Heart right ventricle (tissue), 16 donors: Measurements from ENCODE around the gene MBNL1. TPM values are rescaled to one million over a fixed set of nuclear protein-coding genes. Genes with fewer than 3 reads are reported as not detected.

Experiments
- ATAC-seq, 8 donors: fragments of 200-7000 bp; cut with Tn5 transposase; one replicate each; pipeline ENCODE4 v1.9.1; 2020; ENCODE audit warnings: mild to moderate bottlenecking in 8 of 8, moderate library complexity in 8 of 8, moderate number of reproducible peaks in 1 of 8
- DNase-seq, 2 donors: peaks; one replicate each; pipeline ENCODE4 v3.0.0-alpha.2; 2020
- H3K27ac ChIP-seq, 10 donors: fragments of 200-600 bp; sonication (generic) in 2 of 10; one replicate each; pipeline versions ENCODE4 v1.5.0 to v1.8.0; 2020 to 2022; ENCODE audit warnings: mild to moderate bottlenecking in 3 of 10
- H3K27me3 ChIP-seq, 7 donors: fragments of 200-600 bp; one replicate each; pipeline ENCODE4 v1.8.0; 2021 to 2022; ENCODE audit warnings: mild to moderate bottlenecking in 2 of 7
- H3K36me3 ChIP-seq, 9 donors: fragments of 200-600 bp; sonication (generic) in 1 of 9; one replicate each; pipeline versions ENCODE4 v1.5.0 to v1.8.0; 2020 to 2022; ENCODE audit warnings: mild to moderate bottlenecking in 2 of 9
- H3K4me1 ChIP-seq, 9 donors: fragments of 200-600 bp; sonication (generic) in 1 of 9; one replicate each; pipeline versions ENCODE4 v1.5.0 to v1.8.0; 2020 to 2022; ENCODE audit warnings: mild to moderate bottlenecking in 4 of 9
- H3K4me3 ChIP-seq, 10 donors: fragments of 200-600 bp; sonication (generic) in 2 of 10; one replicate each; pipeline versions ENCODE4 v1.5.0 to v1.8.0; 2020 to 2022; ENCODE audit warnings: mild to moderate bottlenecking in 7 of 10, moderate library complexity in 2 of 10
- H3K9me3 ChIP-seq, 11 donors: fragments of 200-600 bp in 10 of 11; sonication (generic) in 2 of 11; one replicate each; pipeline versions ENCODE4 v1.5.0 to v1.8.0; 2013 to 2022; ENCODE audit warnings: mild to moderate bottlenecking in 2 of 11, control low read depth in 1 of 11, moderate library complexity in 1 of 11
- CTCF ChIP-seq, 9 donors: fragments of 200-600 bp; sonication (generic) in 2 of 9; IDR thresholded peaks; one replicate each; pipeline versions ENCODE4 v1.5.0 to v1.8.0; 2021 to 2022; ENCODE audit warnings: antibody characterized with exemption in 9 of 9, mild to moderate bottlenecking in 5 of 9, moderate library complexity in 1 of 9
- WGBS, 2 donors: extraction: QIAGEN DNeasy Blood & Tissue Kit; methylation state at CpG; one replicate each; pipeline ENCODE4 v1.1.7; 2013; ENCODE audit warnings: inconsistent platforms in 1 of 2; 5-methylcytosine and 5-hydroxymethylcytosine counted together
- intact Hi-C, 10 donors: fragments of 100-400 bp; cut with DNase I; formaldehyde crosslinking; loops; one replicate each; pipeline versions ENCODE4 v1.11.1 to v1.14.2; 2022
- polyA plus RNA-seq, 2 donors: library from polyadenylated mRNA; stranded (reverse); fragments of 200-250 nt; gene quantifications; one replicate each; pipeline ENCODE4 v1.2.3, GENCODE V29; 2013
- total RNA-seq, 10 donors: library from RNA; stranded (reverse); fragmentation: NEBNext Ultra II Directional in 3 of 10; extraction: Animal tissue kit (Norgen Biotek cat#: 25700) in 3 of 10; gene quantifications; one replicate each; pipeline versions ENCODE4 v1.2.1 to v1.2.4, GENCODE V29; 2021 to 2023
- donor health status: Arrhythmogenic right ventricular cardiomyopathy.
- donor health status: ischemic (EF 13 %, LVEDD 7.1; RV severe dilation, severe dysfunction).
- donor health status: healthy with polysubstance abuse.
- donor health status: DM: no; HTN: yes; CAD: no.
- donor health status: DM: no; HTN: no; CAD: no.
- donor health status: ischemic (EF 25% LVEDD 6.9; RV normal size, moderate dysfunction).
- donor health status: ischemic (EF 25% LVEDD 5.7; RV mildly dilated, moderate dysfunction).
- donor health status: healthy.
- donor health status: DM: yes; HTN: yes; CAD: no.
- donor health status: Ischemic cardiomyopathy.
- donor health status: ischemic (EF 35%, LVEDD 5.7; RV mildly dilated, moderate dysfunction).
- donor health status: nonischemic (EF 11% LVEDD 7.7; RV severe dilation, severe dysfunction).
- donor health status: DM: yes; HTN: yes; CAD: no.
- donor health status: PGD.
- donor health status: ischemic (EF 29% LVEDD 5.4; RV normal size, mild dysfunction).
- donor health status: nonischemic (EF 23%, LVEDD 6.1; RV moderate dilation, normal function).

MBNL1 gene
- total and polyA plus RNA-seq, 12 donors, result 33.1 to 236 (median 189) TPM

DNA sequence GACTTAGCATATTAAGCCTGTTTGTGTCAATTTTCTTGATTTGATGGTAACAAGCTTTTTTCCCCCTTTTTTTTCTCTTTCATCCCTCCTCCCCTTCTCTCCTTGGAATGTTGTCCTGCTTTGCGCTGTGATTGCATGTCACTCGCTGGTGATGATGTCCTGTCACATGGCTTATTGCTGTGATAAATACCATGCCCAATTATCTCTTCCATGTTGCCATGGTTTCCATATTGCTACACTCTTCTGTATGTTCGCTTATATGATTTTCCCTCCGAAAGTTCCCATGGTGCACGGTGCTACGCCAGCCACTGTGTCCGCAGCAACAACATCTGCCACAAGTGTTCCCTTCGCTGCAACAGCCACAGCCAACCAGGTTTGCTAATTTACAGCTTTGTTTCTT lies 187.3 kb downstream of the MBNL1 start:
- H3K4me1 ChIP-seq, result peaks cover 0 to 28% (median 9%) of the 10 kb centered on the region in 9 donors
- no peak for ATAC-seq
- WGBS, 2 donors, result 97 to 99% methylated on average over 8 of the region's 8 CpGs
- DNase-seq, result no peak
- H3K27ac ChIP-seq, result no peak overlapping the region
- H3K27me3 ChIP-seq, result no peaks in the 10 kb centered on the region
- intact Hi-C loops, result no loop called here
- no peak for TF ChIP-seq CTCF (IDR thresholded peaks at IDR 0.05)
- H3K36me3 ChIP-seq, result peaks cover 0 to 99% (median 34%) of the 10 kb centered on the region in 9 donors
- H3K9me3 ChIP-seq, result no peaks in the 10 kb centered on the region
- H3K4me3 ChIP-seq, result no peak overlapping the region

- H3K9me3 ChIP-seq, result no peaks in the 10 kb centered on the region
- H3K27ac ChIP-seq, result no peak overlapping the region
- H3K27me3 ChIP-seq, result no peaks in the 10 kb centered on the region
- ATAC-seq, result peak in 1 of 8 donors; percentile 15
- peaks cover 0 to 99% (median 31%) of the 10 kb centered on the region in 9 donors for H3K36me3 ChIP-seq
- 84 to 88% methylated on average over 7 of the region's 7 CpGs for WGBS, 2 donors
- peaks cover 0 to 40% (median 9%) of the 10 kb centered on the region in 9 donors for H3K4me1 ChIP-seq
- intact Hi-C loops, result no loop called here
- no peak for TF ChIP-seq CTCF (IDR thresholded peaks at IDR 0.05)
- H3K4me3 ChIP-seq, result no peak overlapping the region
- DNase-seq, result no peak
Observed at GRCh38 chr3:152457500-152458375, 189.0 kb downstream of the MBNL1 start.

DNA sequence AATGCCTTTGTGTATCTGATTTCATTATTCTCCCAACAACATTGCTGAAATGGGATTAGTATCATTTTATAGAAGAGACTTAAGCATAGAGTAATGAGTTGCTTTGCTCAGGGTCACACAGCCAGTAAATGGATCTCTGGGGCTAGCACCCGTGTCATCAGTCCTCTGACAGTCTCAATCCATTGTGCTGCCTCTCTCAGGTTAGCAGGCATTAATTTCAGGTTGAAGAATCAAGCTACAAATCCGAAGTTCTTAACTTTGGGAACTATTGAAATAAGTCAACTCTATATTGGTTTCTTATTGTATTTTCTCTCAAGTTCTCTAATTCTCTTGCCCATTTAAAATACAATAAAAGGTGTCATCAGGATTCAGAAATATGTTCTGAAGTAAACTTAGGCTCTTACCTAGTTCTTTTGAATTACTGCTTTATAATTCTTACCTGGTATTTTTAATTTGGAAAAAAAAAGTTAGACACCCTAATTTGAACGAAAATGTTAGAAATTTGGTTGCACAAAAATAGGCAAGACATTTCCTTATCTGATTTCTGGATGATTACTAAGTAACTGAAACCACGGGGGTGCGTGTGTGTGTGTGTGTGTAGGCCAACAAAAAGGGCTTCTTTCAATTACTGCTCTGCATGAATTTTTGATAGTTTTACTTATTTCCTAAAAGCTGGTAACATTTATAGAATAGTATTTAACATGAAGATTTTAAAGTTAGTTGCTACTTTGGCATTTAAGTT lies 189.8 kb downstream of the MBNL1 start:
- whole genome bisulfite sequencing, 2 donors, result 82 to 89% methylated on average over 5 of the region's 5 CpGs
- H3K36me3 ChIP-seq, result peaks cover 0 to 99% (median 34%) of the 10 kb centered on the region in 9 donors
- ATAC-seq, result no peak
- intact Hi-C loops, result no loop called here
- no peaks in the 10 kb centered on the region for H3K9me3 ChIP-seq
- no peak for DNase-seq
- H3K4me3 ChIP-seq, result no peak overlapping the region
- no peak overlapping the region for H3K27ac ChIP-seq
- H3K4me1 ChIP-seq, result peaks cover 0 to 48% (median 12%) of the 10 kb centered on the region in 9 donors
- H3K27me3 ChIP-seq, result no peaks in the 10 kb centered on the region
- TF ChIP-seq CTCF (IDR thresholded peaks at IDR 0.05), result no peak

DNA sequence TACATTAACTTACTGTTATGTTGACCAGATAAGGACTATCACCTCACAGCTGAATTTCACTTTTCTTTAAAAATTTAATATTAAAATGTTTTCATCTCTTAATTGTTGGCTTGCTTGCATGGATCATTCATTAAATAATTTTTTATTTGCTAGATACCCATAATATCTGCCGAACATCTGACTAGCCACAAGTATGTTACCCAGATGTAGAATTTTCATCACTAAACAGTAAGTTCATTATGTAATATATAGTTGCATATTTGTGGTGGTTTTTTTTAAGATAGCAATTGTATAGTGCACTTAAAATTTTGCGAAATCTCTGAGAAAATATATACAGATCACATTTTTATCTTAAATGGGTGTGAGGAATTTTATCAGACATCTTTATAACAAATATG lies 190.4 kb downstream of the MBNL1 start:
- WGBS, 2 donors, result 98% methylated on average over 2 of the region's 2 CpGs
- H3K27me3 ChIP-seq, result no peaks in the 10 kb centered on the region
- peaks cover 0 to 51% (median 15%) of the 10 kb centered on the region in 9 donors for H3K4me1 ChIP-seq
- TF ChIP-seq CTCF (IDR thresholded peaks at IDR 0.05), result no peak
- intact Hi-C loops, result no loop called here
- peaks cover 0 to 99% (median 34%) of the 10 kb centered on the region in 9 donors for H3K36me3 ChIP-seq
- no peak overlapping the region for H3K4me3 ChIP-seq
- ATAC-seq (no peak), DNase-seq (no peak)
- H3K9me3 ChIP-seq, result no peaks in the 10 kb centered on the region
- H3K27ac ChIP-seq, result no peak overlapping the region
